Measurements from ENCODE around the gene C6orf120.

- TF ChIP-seq, protein P1, sequence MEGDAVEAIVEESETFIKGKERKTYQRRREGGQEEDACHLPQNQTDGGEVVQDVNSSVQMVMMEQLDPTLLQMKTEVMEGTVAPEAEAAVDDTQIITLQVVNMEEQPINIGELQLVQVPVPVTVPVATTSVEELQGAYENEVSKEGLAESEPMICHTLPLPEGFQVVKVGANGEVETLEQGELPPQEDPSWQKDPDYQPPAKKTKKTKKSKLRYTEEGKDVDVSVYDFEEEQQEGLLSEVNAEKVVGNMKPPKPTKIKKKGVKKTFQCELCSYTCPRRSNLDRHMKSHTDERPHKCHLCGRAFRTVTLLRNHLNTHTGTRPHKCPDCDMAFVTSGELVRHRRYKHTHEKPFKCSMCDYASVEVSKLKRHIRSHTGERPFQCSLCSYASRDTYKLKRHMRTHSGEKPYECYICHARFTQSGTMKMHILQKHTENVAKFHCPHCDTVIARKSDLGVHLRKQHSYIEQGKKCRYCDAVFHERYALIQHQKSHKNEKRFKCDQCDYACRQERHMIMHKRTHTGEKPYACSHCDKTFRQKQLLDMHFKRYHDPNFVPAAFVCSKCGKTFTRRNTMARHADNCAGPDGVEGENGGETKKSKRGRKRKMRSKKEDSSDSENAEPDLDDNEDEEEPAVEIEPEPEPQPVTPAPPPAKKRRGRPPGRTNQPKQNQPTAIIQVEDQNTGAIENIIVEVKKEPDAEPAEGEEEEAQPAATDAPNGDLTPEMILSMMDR (IDR thresholded peaks at IDR 0.05) = no peak
- peak in 1 of 4 donors; percentile 11 for TF ChIP-seq POLR2A (IDR thresholded peaks at IDR 0.05)
Measured at GRCh38 chr6:169723991-169724493, 22.1 kb downstream of the C6orf120 start.
